SK-N-SH (cell line): ENCODE data around the gene MCRS1. TPM values are rescaled to one million over a fixed set of nuclear protein-coding genes. Genes with fewer than 3 reads are reported as not detected.

ENCODE experiments used
- CTCF ChIA-PET: fragments of 300-600, 350-600 bp; formaldehyde crosslinking; extraction: SDS; loops from one replicate; lab custom pipeline; 2021; lab: Yijun Ruan, JAX
- POLR2A ChIA-PET: fragments of 350-600 bp; sonication (Branson Sonifier 250); formaldehyde crosslinking; extraction: SDS; loops from one replicate; lab custom pipeline; 2020; ENCODE audit warnings: antibody characterized with exemption, inconsistent platforms; lab: Yijun Ruan, JAX
- DNase-seq: peaks from one replicate; pipeline ENCODE4 v3.0.0; 2012
- H2AFZ ChIP-seq: fragments of 200-600 bp; sonication (generic); 2 replicates; pipeline ENCODE4 v1.8.1; 2016; ENCODE audit warnings: antibody characterized with exemption, mild to moderate bottlenecking, low read depth
- H3F3A ChIP-seq: fragments of 200-600 bp; sonication (generic); replicated peaks from 2 replicates; pipeline ENCODE3; 2016; ENCODE audit warnings: antibody characterized with exemption, mild to moderate bottlenecking; ENCODE audit not compliant: insufficient read depth
- H3K27ac ChIP-seq, 2 experiments: fragments of 200-500 bp in 1 of 2; fragments of 200-600 bp in 1 of 2; sonication (Bioruptor generic) in 1 of 2; sonication (generic), shearing (Covaris generic) in 1 of 2; 2 replicates each; pipeline versions ENCODE4 v1.5.1 to v1.6.1; 2014 to 2016; ENCODE audit warnings: low read depth in 2 of 2, inconsistent platforms in 1 of 2, low read length in 1 of 2, mild to moderate bottlenecking in 1 of 2, mixed read lengths in 1 of 2
- H3K27me3 ChIP-seq: fragments of 200-600 bp; sonication (generic), shearing (Covaris generic); 2 replicates; pipeline ENCODE4 v1.6.1; 2016; ENCODE audit warnings: mixed run types; ENCODE audit not compliant: insufficient read depth
- H3K36me3 ChIP-seq, 2 experiments: fragments of 200-500 bp in 1 of 2; fragments of 200-600 bp in 1 of 2; sonication (Bioruptor generic) in 1 of 2; sonication (generic) in 1 of 2; replicated peaks in 1 of 2; 2 replicates each; pipeline versions ENCODE3 to v1.5.1; 2014 to 2016; ENCODE audit warnings: low read length in 1 of 2, mild to moderate bottlenecking in 1 of 2; ENCODE audit not compliant: insufficient read depth in 2 of 2, control insufficient read depth in 1 of 2
- H3K4me1 ChIP-seq, 2 experiments: fragments of 200-500 bp in 1 of 2; fragments of 200-600 bp in 1 of 2; sonication (Bioruptor generic) in 1 of 2; sonication (generic), shearing (Covaris generic) in 1 of 2; 2 replicates each; pipeline versions ENCODE4 v1.5.1 to v1.6.1; 2014 to 2016; ENCODE audit warnings: low read depth in 1 of 2, low read length in 1 of 2, mixed run types in 1 of 2; ENCODE audit not compliant: insufficient read depth in 2 of 2, control insufficient read depth in 1 of 2
- H3K4me2 ChIP-seq: fragments of 200-600 bp; sonication (generic), shearing (Covaris generic); 2 replicates; pipeline ENCODE4 v1.6.1; 2017; ENCODE audit warnings: mixed run types
- H3K4me3 ChIP-seq, 2 experiments: fragments of 200-500 bp in 1 of 2; fragments of 200-600 bp in 1 of 2; sonication (Bioruptor generic) in 1 of 2; sonication (generic), shearing (Covaris generic) in 1 of 2; 2 replicates each; pipeline versions ENCODE4 v1.5.1 to v1.8.1; 2014 to 2016; ENCODE audit warnings: low read depth in 2 of 2, inconsistent platforms in 1 of 2, low read length in 1 of 2, mild to moderate bottlenecking in 1 of 2, mixed read lengths in 1 of 2, moderate library complexity in 1 of 2
- H3K79me2 ChIP-seq: fragments of 200-600 bp; sonication (generic); 2 replicates; pipeline ENCODE4 v1.8.1; 2017; ENCODE audit warnings: mild to moderate bottlenecking; ENCODE audit not compliant: insufficient read depth
- H3K9ac ChIP-seq: fragments of 200-600 bp; sonication (generic); 2 replicates; pipeline ENCODE4 v1.6.1; 2017; ENCODE audit warnings: mixed run types
- H3K9me2 ChIP-seq: fragments of 200-600 bp; sonication (generic); 2 replicates; pipeline ENCODE4 v1.6.1; 2017; ENCODE audit warnings: mixed run types
- H3K9me3 ChIP-seq: fragments of 200-600 bp; sonication (generic); 2 replicates; pipeline ENCODE4 v1.6.1; 2017; ENCODE audit warnings: mixed run types, mild to moderate bottlenecking, moderate library complexity
- H4K20me1 ChIP-seq: fragments of 200-600 bp; sonication (generic); 2 replicates; pipeline ENCODE4 v1.6.1; 2017; ENCODE audit warnings: mild to moderate bottlenecking, mixed run types; ENCODE audit not compliant: insufficient read depth
- CHD2 ChIP-seq: fragments of 150-350 bp; IDR thresholded peaks from 2 replicates; pipeline ENCODE4 v1.6.1; 2018; ENCODE audit warnings: low read length; ENCODE audit not compliant: partially characterized antibody
- EP300 ChIP-seq, 2 experiments: IDR thresholded peaks; 2 replicates each; pipeline versions ENCODE4 v1.4.0 to v1.6.1; 2012; ENCODE audit warnings: borderline replicate concordance in 1 of 2, low read depth in 1 of 2, low read length in 1 of 2
- FOSL2 ChIP-seq: IDR thresholded peaks from 2 replicates; pipeline ENCODE4 v1.4.0; 2012; ENCODE audit warnings: low read depth, mild to moderate bottlenecking, moderate library complexity, borderline replicate concordance
- FOXJ3 ChIP-seq: sonication (generic); formaldehyde crosslinking; IDR thresholded peaks from 2 replicates; pipeline ENCODE4 v1.5.1; 2020; ENCODE audit warnings: mild to moderate bottlenecking, missing genetic modification reagents
- GATA2 ChIP-seq: sonication (generic); formaldehyde crosslinking; IDR thresholded peaks from 2 replicates; pipeline ENCODE4 v1.5.0; 2020; ENCODE audit warnings: mild to moderate bottlenecking, missing genetic modification reagents
- MEF2A ChIP-seq: IDR thresholded peaks from 2 replicates; pipeline ENCODE4 v1.4.0; 2012; ENCODE audit warnings: low read depth, borderline replicate concordance
- MXI1 ChIP-seq: IDR thresholded peaks from 2 replicates; pipeline ENCODE4 v1.6.1; 2012; ENCODE audit warnings: mild to moderate bottlenecking, low read depth, low read length, improper control_type of control experiment
- NFIC ChIP-seq: IDR thresholded peaks from 2 replicates; pipeline ENCODE4 v1.4.0; 2012; ENCODE audit warnings: borderline replicate concordance
- NRF1 ChIP-seq: IDR thresholded peaks from 2 replicates; pipeline ENCODE4 v1.6.1; 2012; ENCODE audit warnings: low read depth, mild to moderate bottlenecking, low read length
- RAD21 ChIP-seq: IDR thresholded peaks from 2 replicates; pipeline ENCODE4 v1.6.1; 2012; ENCODE audit warnings: mild to moderate bottlenecking, low read length
- RXRA ChIP-seq: IDR thresholded peaks from 2 replicates; pipeline ENCODE4 v1.4.0; 2012; ENCODE audit warnings: low read depth, mild to moderate bottlenecking, borderline replicate concordance
- SIN3A ChIP-seq: IDR thresholded peaks from 2 replicates; pipeline ENCODE4 v1.6.1; 2012; ENCODE audit warnings: low read depth, mild to moderate bottlenecking, low read length, moderate library complexity, borderline replicate concordance
- TAF1 ChIP-seq: IDR thresholded peaks from 2 replicates; pipeline ENCODE4 v1.6.1; 2012; ENCODE audit warnings: low read depth, mild to moderate bottlenecking, low read length, moderate library complexity, borderline replicate concordance
- USF1 ChIP-seq: IDR thresholded peaks from 2 replicates; pipeline ENCODE4 v1.4.0; 2012; ENCODE audit warnings: low read depth, borderline replicate concordance
- YY1 ChIP-seq: IDR thresholded peaks from 2 replicates; pipeline ENCODE4 v1.4.0; 2012; ENCODE audit warnings: low read depth, mild to moderate bottlenecking
- WGBS: methylation state at CpG from one replicate; pipeline ENCODE4 v1.1.6; 2017; ENCODE audit warnings: low lambda C conversion rate; 5-methylcytosine and 5-hydroxymethylcytosine counted together
- polyA plus RNA-seq, 3 experiments: library from polyadenylated mRNA; depleted of rRNA; stranded (reverse); fragments of >200 nt; gene quantifications; 2 replicates each; pipeline ENCODE4 v1.2.3, GENCODE V29; 2012
- TF ChIP-seq, protein P1 (sequence below): fragments of 150-350 bp; IDR thresholded peaks from 2 replicates; pipeline ENCODE4 v1.6.1; 2016; ENCODE audit warnings: mild to moderate bottlenecking, low read depth, low read length
- TF ChIP-seq, protein P2 (sequence below): IDR thresholded peaks from 2 replicates; pipeline ENCODE4 v1.6.1; 2012; ENCODE audit warnings: mild to moderate bottlenecking, low read depth, low read length, moderate library complexity
- TF ChIP-seq, protein P3 (sequence below): IDR thresholded peaks from 2 replicates; pipeline ENCODE4 v1.4.0; 2012; ENCODE audit warnings: low read depth

Gene MCRS1
- polyA plus RNA-seq, 1 of the 3 experiments (the other 2 are of a cell fraction) = 107 TPM

GRCh38 chr12:49546481-49546880, 21.5 kb downstream of the MCRS1 start:
- H3K79me2 ChIP-seq = no peaks in the 10 kb centered on the region
- no peaks in the 10 kb centered on the region for H3F3A ChIP-seq
- H3K4me2 ChIP-seq = no peak overlapping the region
- DNase-seq = peak; percentile 21
- H3K9me2 ChIP-seq = no peaks in the 10 kb centered on the region
- no peaks in the 10 kb centered on the region for H3K27me3 ChIP-seq
- POLR2A ChIA-PET = no interaction called here
- no peaks in the 10 kb centered on the region for H3K9me3 ChIP-seq
- no peak overlapping the region for H3K9ac ChIP-seq
- WGBS = 92% methylated on average over 2 of the region's 3 CpGs
- CTCF ChIA-PET = interaction anchor here (1.4 to 1.7 kb wide), 3 partner anchors 11 to 34 kb away, joined by 3 to 6 read pairs (median 4); no protein-coding TSS in a partner anchor
- H3K4me3 ChIP-seq = no peak overlapping the region
- no peaks in the 10 kb centered on the region; a peak in 1 of 4 replicates for H3K4me1 ChIP-seq
- no peaks in the 10 kb centered on the region for H4K20me1 ChIP-seq
- H3K27ac ChIP-seq = no peak overlapping the region
- no peaks in the 10 kb centered on the region for H3K36me3 ChIP-seq
- TF ChIP-seq, protein P1, sequence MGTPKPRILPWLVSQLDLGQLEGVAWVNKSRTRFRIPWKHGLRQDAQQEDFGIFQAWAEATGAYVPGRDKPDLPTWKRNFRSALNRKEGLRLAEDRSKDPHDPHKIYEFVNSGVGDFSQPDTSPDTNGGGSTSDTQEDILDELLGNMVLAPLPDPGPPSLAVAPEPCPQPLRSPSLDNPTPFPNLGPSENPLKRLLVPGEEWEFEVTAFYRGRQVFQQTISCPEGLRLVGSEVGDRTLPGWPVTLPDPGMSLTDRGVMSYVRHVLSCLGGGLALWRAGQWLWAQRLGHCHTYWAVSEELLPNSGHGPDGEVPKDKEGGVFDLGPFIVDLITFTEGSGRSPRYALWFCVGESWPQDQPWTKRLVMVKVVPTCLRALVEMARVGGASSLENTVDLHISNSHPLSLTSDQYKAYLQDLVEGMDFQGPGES = no peak
- no peak for TF ChIP-seq EP300 (IDR thresholded peaks at IDR 0.05; ENCODE audit: borderline replicate concordance in 1 of 2, low read depth in 1 of 2, low read length in 1 of 2)
- no peak for TF ChIP-seq NRF1
- no peak for TF ChIP-seq SIN3A
- no peak for TF ChIP-seq MEF2A
- no peak for TF ChIP-seq CHD2
- TF ChIP-seq USF1 = no peak
- TF ChIP-seq RXRA = no peak
- TF ChIP-seq TAF1 = no peak
- TF ChIP-seq MXI1 = no peak
- no peak for TF ChIP-seq NFIC
- TF ChIP-seq, all 33 proteins: peak for 0
- H2AFZ ChIP-seq = no peak overlapping the region

DNA sequence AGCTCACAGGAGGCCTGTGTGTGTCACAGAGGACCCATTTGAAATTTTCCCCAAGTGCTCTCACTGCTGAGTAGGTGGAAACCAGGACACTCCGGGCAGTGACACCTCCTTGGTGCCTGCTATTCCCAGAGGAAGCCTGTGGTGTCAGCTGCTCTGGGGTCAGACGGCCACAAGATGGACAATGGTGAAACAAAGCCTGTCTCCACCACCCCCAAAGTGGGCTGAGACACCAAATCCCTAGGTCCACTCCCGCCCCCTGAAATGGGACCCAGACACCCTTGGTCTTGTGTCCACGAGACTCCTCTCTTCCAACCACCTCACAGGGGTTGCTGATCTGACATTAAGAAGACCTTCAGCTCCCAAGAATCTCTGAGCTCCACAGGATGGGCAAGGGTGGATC, 22.1 kb downstream of the MCRS1 start:
- no peaks in the 10 kb centered on the region for H3F3A ChIP-seq
- H3K27me3 ChIP-seq = no peaks in the 10 kb centered on the region
- no peak overlapping the region for H3K27ac ChIP-seq
- H3K79me2 ChIP-seq = no peaks in the 10 kb centered on the region
- no peaks in the 10 kb centered on the region for H3K36me3 ChIP-seq
- ChIA-PET CTCF (interaction anchor here (1.4 to 2.7 kb wide), 4 partner anchors 8 to 34 kb away, joined by 3 to 13 read pairs (median 5); no protein-coding TSS in a partner anchor), POLR2A (interaction anchor here (0.6 kb wide), 1 partner anchor 8 kb away, joined by 3 read pairs; no protein-coding TSS in a partner anchor)
- H3K9ac ChIP-seq = no peak overlapping the region
- H3K4me2 ChIP-seq = no peak overlapping the region
- DNase-seq = peak; percentile 19
- no peaks in the 10 kb centered on the region for H3K9me3 ChIP-seq
- no peak overlapping the region for H3K4me3 ChIP-seq
- H3K9me2 ChIP-seq = no peaks in the 10 kb centered on the region
- no peaks in the 10 kb centered on the region for H4K20me1 ChIP-seq
- 93% methylated on average over 4 of the region's 4 CpGs for WGBS
- no peak overlapping the region for H2AFZ ChIP-seq
- no peaks in the 10 kb centered on the region for H3K4me1 ChIP-seq
- TF ChIP-seq EP300 (IDR thresholded peaks at IDR 0.05; ENCODE audit: borderline replicate concordance in 1 of 2, low read depth in 1 of 2, low read length in 1 of 2) (no peak), YY1 (no peak), TAF1 (no peak), CHD2 (no peak), RAD21 (no peak), FOSL2 (no peak), FOXJ3 (CRISPR knock-in tag) (no peak), SIN3A (no peak), USF1 (no peak), GATA2 (CRISPR knock-in tag) (no peak)
- TF ChIP-seq, protein P2, sequence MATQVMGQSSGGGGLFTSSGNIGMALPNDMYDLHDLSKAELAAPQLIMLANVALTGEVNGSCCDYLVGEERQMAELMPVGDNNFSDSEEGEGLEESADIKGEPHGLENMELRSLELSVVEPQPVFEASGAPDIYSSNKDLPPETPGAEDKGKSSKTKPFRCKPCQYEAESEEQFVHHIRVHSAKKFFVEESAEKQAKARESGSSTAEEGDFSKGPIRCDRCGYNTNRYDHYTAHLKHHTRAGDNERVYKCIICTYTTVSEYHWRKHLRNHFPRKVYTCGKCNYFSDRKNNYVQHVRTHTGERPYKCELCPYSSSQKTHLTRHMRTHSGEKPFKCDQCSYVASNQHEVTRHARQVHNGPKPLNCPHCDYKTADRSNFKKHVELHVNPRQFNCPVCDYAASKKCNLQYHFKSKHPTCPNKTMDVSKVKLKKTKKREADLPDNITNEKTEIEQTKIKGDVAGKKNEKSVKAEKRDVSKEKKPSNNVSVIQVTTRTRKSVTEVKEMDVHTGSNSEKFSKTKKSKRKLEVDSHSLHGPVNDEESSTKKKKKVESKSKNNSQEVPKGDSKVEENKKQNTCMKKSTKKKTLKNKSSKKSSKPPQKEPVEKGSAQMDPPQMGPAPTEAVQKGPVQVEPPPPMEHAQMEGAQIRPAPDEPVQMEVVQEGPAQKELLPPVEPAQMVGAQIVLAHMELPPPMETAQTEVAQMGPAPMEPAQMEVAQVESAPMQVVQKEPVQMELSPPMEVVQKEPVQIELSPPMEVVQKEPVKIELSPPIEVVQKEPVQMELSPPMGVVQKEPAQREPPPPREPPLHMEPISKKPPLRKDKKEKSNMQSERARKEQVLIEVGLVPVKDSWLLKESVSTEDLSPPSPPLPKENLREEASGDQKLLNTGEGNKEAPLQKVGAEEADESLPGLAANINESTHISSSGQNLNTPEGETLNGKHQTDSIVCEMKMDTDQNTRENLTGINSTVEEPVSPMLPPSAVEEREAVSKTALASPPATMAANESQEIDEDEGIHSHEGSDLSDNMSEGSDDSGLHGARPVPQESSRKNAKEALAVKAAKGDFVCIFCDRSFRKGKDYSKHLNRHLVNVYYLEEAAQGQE = no peak
- TF ChIP-seq, protein P3, sequence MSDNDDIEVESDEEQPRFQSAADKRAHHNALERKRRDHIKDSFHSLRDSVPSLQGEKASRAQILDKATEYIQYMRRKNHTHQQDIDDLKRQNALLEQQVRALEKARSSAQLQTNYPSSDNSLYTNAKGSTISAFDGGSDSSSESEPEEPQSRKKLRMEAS = no peak
